ENCODE results near the gene SLC35A3. TPM values are rescaled to one million over a fixed set of nuclear protein-coding genes. Genes with fewer than 3 reads are reported as not detected.
A peak's percentile ranks its signal among the peaks of the same experiment; 100 is the strongest.

The SLC35A3 gene
- total and polyA plus RNA-seq, 12 donors, result 3.2 to 9.4 (median 8.0) TPM

- no peak for ATAC-seq
- 90 to 95% methylated on average over 4 of the region's 4 CpGs for WGBS, 2 donors
- H3K9me3 ChIP-seq, result no peaks in the 10 kb centered on the region
Observed at GRCh38 chr1:100053727-100054126, 83.9 kb downstream of the SLC35A3 start.

GRCh38 chr1:100061681-100062080, 91.9 kb downstream of the SLC35A3 start:
- WGBS, 2 donors, result 96 to 97% methylated on average over 3 of the region's 3 CpGs
- no peak overlapping the region for H3K27ac ChIP-seq
- intact Hi-C loops (cut with DNase I), result no loop called here
- H3K36me3 ChIP-seq, result peaks cover 0 to 90% (median 25%) of the 10 kb centered on the region in 9 donors
- no peaks in the 10 kb centered on the region for H3K27me3 ChIP-seq
- peaks cover 0 to 15% (median 5%) of the 10 kb centered on the region in 9 donors for H3K4me1 ChIP-seq
- H3K4me3 ChIP-seq, result no peak overlapping the region
- no peak for TF ChIP-seq CTCF (IDR thresholded peaks at IDR 0.05)
- DNase-seq (no peak), ATAC-seq (no peak)
- H3K9me3 ChIP-seq, result no peaks in the 10 kb centered on the region

More at GRCh38 chr1:100053727-100054126, 83.9 kb downstream of the SLC35A3 start:
- DNase-seq, result no peak
- Histone ChIP-seq H3K27ac (no peak overlapping the region), H3K27me3 (no peaks in the 10 kb centered on the region), H3K36me3 (peaks cover 0 to 51% (median 0%) of the 10 kb centered on the region in 9 donors), H3K4me3 (no peak overlapping the region), H3K4me1 (peaks cover 0 to 30% (median 13%) of the 10 kb centered on the region in 9 donors)
- no peak for TF ChIP-seq CTCF (IDR thresholded peaks at IDR 0.05)
- intact Hi-C loops (cut with DNase I), result no loop called here

GRCh38 chr1:100065183-100065968, 95.6 kb downstream of the SLC35A3 start:
- H3K4me1 ChIP-seq, result peaks cover 0 to 15% (median 5%) of the 10 kb centered on the region in 9 donors

GRCh38 chr1:100065969-100066227, 96.1 kb downstream of the SLC35A3 start:
- ATAC-seq (no peak), DNase-seq (no peak)

More at GRCh38 chr1:100065183-100065968, 95.6 kb downstream of the SLC35A3 start:
- H3K4me3 ChIP-seq, result no peak overlapping the region
- no peak for DNase-seq
- intact Hi-C loops (cut with DNase I), result no loop called here
- 86 to 91% methylated on average over 1 of the region's 1 CpG for WGBS, 2 donors
- no peak for ATAC-seq
- TF ChIP-seq CTCF (IDR thresholded peaks at IDR 0.05), result no peak
- H3K36me3 ChIP-seq, result peaks cover 0 to 93% (median 49%) of the 10 kb centered on the region in 9 donors
- H3K27ac ChIP-seq, result peak overlapping the region in 1 of 10 donors; percentile 40
- no peaks in the 10 kb centered on the region for H3K27me3 ChIP-seq
- H3K9me3 ChIP-seq, result no peaks in the 10 kb centered on the region

More at GRCh38 chr1:100065969-100066227, 96.1 kb downstream of the SLC35A3 start:
- Histone ChIP-seq H3K27ac (no peak overlapping the region), H3K36me3 (peaks cover 0 to 93% (median 49%) of the 10 kb centered on the region in 9 donors), H3K27me3 (no peaks in the 10 kb centered on the region), H3K9me3 (no peaks in the 10 kb centered on the region), H3K4me3 (no peak overlapping the region), H3K4me1 (peaks cover 0 to 15% (median 5%) of the 10 kb centered on the region in 9 donors)
- intact Hi-C loops (cut with DNase I), result no loop called here
- no peak for TF ChIP-seq CTCF (IDR thresholded peaks at IDR 0.05)
- WGBS, 2 donors, result 69 to 80% methylated on average over 2 of the region's 2 CpGs

All from heart right ventricle (tissue), 16 donors.